Esophagus muscularis mucosa (tissue), 4 donors: ENCODE results near the gene IMPDH2. TPM values are rescaled to one million over a fixed set of nuclear protein-coding genes. Genes with fewer than 3 reads are reported as not detected.
A peak's percentile ranks its signal among the peaks of the same experiment; 100 is the strongest.
"Not testable (repeated sequence)": the region's sequence is repeated elsewhere in the genome, so short reads cannot be mapped to it uniquely, and the experiment has no call there.

Experiments
- DNase-seq: peaks from one replicate; pipeline ENCODE4 v3.0.0-alpha.2; 2017; ENCODE audit errors: extremely low spot score
- H3K27ac ChIP-seq, 4 donors: fragments of 200-600 bp; sonication (generic); replicated peaks in 1 of 4; 1 replicate in 3 of 4; 2 replicates in 1 of 4; pipeline ENCODE4 v1.5.1; 2016 to 2019; ENCODE audit warnings: mild to moderate bottlenecking in 1 of 4
- H3K27me3 ChIP-seq, 4 donors: fragments of 200-600 bp; sonication (generic); one replicate each; pipeline versions ENCODE4 v1.5.1 to v1.6.0; 2016 to 2019
- H3K36me3 ChIP-seq, 4 donors: fragments of 200-600 bp; sonication (generic); one replicate each; pipeline ENCODE4 v1.5.1; 2016 to 2019
- H3K4me1 ChIP-seq, 4 donors: fragments of 200-600 bp; sonication (generic); one replicate each; pipeline ENCODE4 v1.5.1; 2016 to 2019
- H3K4me3 ChIP-seq, 4 donors: fragments of 200-600 bp; sonication (generic); 1 replicate in 2 of 4; 2 replicates in 2 of 4; pipeline ENCODE4 v1.5.1; 2016 to 2019; ENCODE audit warnings: mild to moderate bottlenecking in 4 of 4, moderate library complexity in 1 of 4
- H3K9me3 ChIP-seq, 4 donors: fragments of 200-600 bp; sonication (generic); 1 replicate in 3 of 4; 2 replicates in 1 of 4; pipeline ENCODE4 v1.5.1; 2016 to 2019
- CTCF ChIP-seq, 3 experiments: fragments of 200-600 bp in 2 of 3; fragments of 450-650 bp in 1 of 3; sonication (generic) in 2 of 3; IDR thresholded peaks; one replicate each; pipeline ENCODE4 v1.5.1; 2017 to 2019; ENCODE audit warnings: antibody characterized with exemption in 3 of 3, mild to moderate bottlenecking in 2 of 3, moderate library complexity in 1 of 3
- EP300 ChIP-seq: sonication (generic); formaldehyde crosslinking; IDR thresholded peaks from one replicate; pipeline ENCODE4 v1.6.1; 2017; ENCODE audit warnings: antibody characterized with exemption
- POLR2A ChIP-seq: fragments of 450-650 bp; IDR thresholded peaks from one replicate; pipeline ENCODE4 v1.6.1; 2017; ENCODE audit warnings: antibody characterized with exemption, moderate library complexity, mild to moderate bottlenecking, low read depth
- POLR2AphosphoS5 ChIP-seq, 2 donors: sonication (generic); formaldehyde crosslinking; IDR thresholded peaks; one replicate each; pipeline ENCODE4 v1.6.1; 2017; ENCODE audit warnings: antibody characterized with exemption in 2 of 2
- WGBS: methylation state at CpG from one replicate; pipeline ENCODE4 v1.1.5; 2018; 5-methylcytosine and 5-hydroxymethylcytosine counted together
- intact Hi-C: fragments of 100-400 bp; cut with DNase I; formaldehyde crosslinking; loops from one replicate; pipeline ENCODE4 v1.15.1; 2023
- total RNA-seq, 4 donors: library from RNA; depleted of rRNA; stranded (reverse); fragments of >200 nt; gene quantifications; one replicate each; pipeline versions ENCODE4 v1.1.0 to v1.2.1, GENCODE V29; 2016

IMPDH2 gene
- total RNA-seq, 4 donors from 2014 or later, result 71.0 to 174 (median 123) TPM

- intact Hi-C loops, result no loop called here
- WGBS, result 90% methylated on average over 6 of the region's 19 CpGs
- H3K9me3 ChIP-seq, result no peaks in the 10 kb centered on the region
- peaks cover 17 to 63% (median 54%) of the 10 kb centered on the region in 4 donors for H3K36me3 ChIP-seq
- H3K27ac ChIP-seq, result peak overlapping the region in 1 of 4 donors; percentile 10
- no peak overlapping the region for H3K4me3 ChIP-seq
- no peak for DNase-seq
- no peaks in the 10 kb centered on the region for H3K27me3 ChIP-seq
- TF ChIP-seq EP300, result no peak
- TF ChIP-seq POLR2A, result no peak
- TF ChIP-seq CTCF (IDR thresholded peaks at IDR 0.05), result no peak
- no peak for TF ChIP-seq POLR2AphosphoS5 (IDR thresholded peaks at IDR 0.05)
- H3K4me1 ChIP-seq, result peaks cover 23 to 52% (median 40%) of the 10 kb centered on the region in 4 donors
Measured at GRCh38 chr3:49013113-49013737, 16.0 kb downstream of the IMPDH2 start.

- Histone ChIP-seq H3K27ac (peak overlapping the region in 2 of 4 donors; percentile 10 to 28), H3K4me3 (no peak overlapping the region), H3K4me1 (peaks cover 23 to 52% (median 40%) of the 10 kb centered on the region in 4 donors), H3K9me3 (no peaks in the 10 kb centered on the region), H3K36me3 (peaks cover 17 to 63% (median 54%) of the 10 kb centered on the region in 4 donors), H3K27me3 (no peaks in the 10 kb centered on the region)
- 30% methylated on average over 2 of the region's 17 CpGs for WGBS
- intact Hi-C loops, result no loop called here
- DNase-seq, result no peak
- no peak for TF ChIP-seq EP300
- no peak for TF ChIP-seq CTCF (IDR thresholded peaks at IDR 0.05)
- TF ChIP-seq POLR2AphosphoS5 (IDR thresholded peaks at IDR 0.05), result no peak
- no peak for TF ChIP-seq POLR2A
Measured at GRCh38 chr3:49012441-49013017, 16.7 kb downstream of the IMPDH2 start.

- no peak for DNase-seq
- TF ChIP-seq POLR2A (no peak), POLR2AphosphoS5 (IDR thresholded peaks at IDR 0.05) (no peak), EP300 (no peak), CTCF (IDR thresholded peaks at IDR 0.05) (no peak)
- Histone ChIP-seq H3K9me3 (no peaks in the 10 kb centered on the region), H3K27me3 (no peaks in the 10 kb centered on the region), H3K27ac (no peak overlapping the region), H3K4me1 (peaks cover 26 to 54% (median 42%) of the 10 kb centered on the region in 4 donors), H3K4me3 (no peak overlapping the region), H3K36me3 (peaks cover under 1 to 44% (median 32%) of the 10 kb centered on the region in 4 donors)
- intact Hi-C loops, result loop anchor here (10.0 kb wide), 1 partner anchor 85 kb away; the partner anchor contains the start of gene QRICH1
- 79% methylated on average over 3 of the region's 3 CpGs for WGBS
Measured at GRCh38 chr3:49009396-49009795, 19.8 kb downstream of the IMPDH2 start.

- Histone ChIP-seq H3K36me3 (peaks cover 0 to 42% (median 25%) of the 10 kb centered on the region in 4 donors), H3K27ac (peak overlapping the region; percentile 94 to 99 (median 94)), H3K4me3 (peak overlapping the region in 3 of 4 donors; percentile 75 to 94 (median 80)), H3K4me1 (peaks cover 26 to 52% (median 41%) of the 10 kb centered on the region in 4 donors)
- H3K9me3 ChIP-seq, H3K27me3 ChIP-seq, DNase-seq: not testable (repeated sequence)
- intact Hi-C loops, result loop anchor here (10.0 kb wide), 1 partner anchor 86 kb away; the partner anchor contains the start of gene QRICH1
- 90% methylated on average over 5 of the region's 5 CpGs for WGBS
Measured at GRCh38 chr3:49008627-49009026, 20.6 kb downstream of the IMPDH2 start.

- intact Hi-C loops, result loop anchor here (10.0 kb wide), 1 partner anchor 87 kb away; the partner anchor contains the start of gene QRICH1
- Histone ChIP-seq H3K36me3 (peaks cover 0 to 35% (median 18%) of the 10 kb centered on the region in 4 donors), H3K27ac (peak overlapping the region; percentile 94 to 99 (median 94)), H3K9me3 (no peaks in the 10 kb centered on the region), H3K4me3 (peak overlapping the region; percentile 65 to 94 (median 78)), H3K27me3 (no peaks in the 10 kb centered on the region), H3K4me1 (peaks cover 23 to 45% (median 37%) of the 10 kb centered on the region in 4 donors)
- peak; percentile 96 for DNase-seq
- 10% methylated on average over 39 of the region's 41 CpGs for WGBS
- TF ChIP-seq POLR2A, result no peak
- no peak for TF ChIP-seq CTCF (IDR thresholded peaks at IDR 0.05)
- TF ChIP-seq POLR2AphosphoS5 (IDR thresholded peaks at IDR 0.05), result no peak
- no peak for TF ChIP-seq EP300
Measured at GRCh38 chr3:49007771-49008528, 21.2 kb downstream of the IMPDH2 start.
